IMR-90 (cell line): ENCODE data around the gene ACAT2. TPM values are rescaled to one million over a fixed set of nuclear protein-coding genes. Genes with fewer than 3 reads are reported as not detected.

Experiments
- ATAC-seq: fragments of 200-7000 bp; cut with Tn5 transposase; 2 replicates; pipeline ENCODE4 v1.9.1; 2020; ENCODE audit warnings: low read depth, mild to moderate bottlenecking, moderate library complexity
- BruUV-seq: library from RNA; stranded (reverse); fragments of 400-500 nt; replicated peaks from 2 replicates; lab custom pipeline; 2021; lab: Mats Ljungman, UMichigan
- CTCF ChIA-PET: fragments of 300-600 bp; formaldehyde crosslinking; extraction: SDS; loops from one replicate; lab custom pipeline; 2021; ENCODE audit warnings: antibody characterized with exemption; lab: Yijun Ruan, JAX
- POLR2A ChIA-PET: fragments of 300-600 bp; sonication (Branson Sonifier 250); formaldehyde crosslinking; loops from one replicate; lab custom pipeline; 2022; ENCODE audit warnings: antibody characterized with exemption; ENCODE audit not compliant: unreplicated experiment; lab: Charles Lee
- DNase-seq: peaks from one replicate; pipeline ENCODE4 v3.0.0; 2013
- H2AFZ ChIP-seq: replicated peaks from 2 replicates; pipeline ENCODE3; 2013; ENCODE audit warnings: low read length, mild to moderate bottlenecking; ENCODE audit not compliant: poor library complexity
- H2AK5ac ChIP-seq: 2 replicates; pipeline ENCODE4 v1.6.1; 2013; ENCODE audit warnings: low read depth, low read length, inconsistent platforms
- H2AK9ac ChIP-seq: replicated peaks from 2 replicates; pipeline ENCODE3; 2013; ENCODE audit warnings: mild to moderate bottlenecking, low read depth, low read length, moderate library complexity; ENCODE audit not compliant: poor library complexity
- H2BK120ac ChIP-seq: 2 replicates; pipeline ENCODE4 v1.6.1; 2013; ENCODE audit warnings: low read depth, low read length, inconsistent platforms
- H2BK15ac ChIP-seq: 3 replicates; pipeline ENCODE4 v1.6.1; 2013; ENCODE audit warnings: low read depth, low read length, inconsistent platforms
- H2BK20ac ChIP-seq: 2 replicates; pipeline ENCODE4 v1.6.1; 2013; ENCODE audit warnings: low read depth, mild to moderate bottlenecking, inconsistent platforms, low read length, moderate library complexity
- H2BK5ac ChIP-seq: 2 replicates; pipeline ENCODE4 v1.6.1; 2013; ENCODE audit warnings: mild to moderate bottlenecking, low read depth, low read length, inconsistent platforms; ENCODE audit not compliant: poor library complexity, severe bottlenecking
- H3K14ac ChIP-seq: replicated peaks from 2 replicates; pipeline ENCODE4 v1.6.1; 2013; ENCODE audit warnings: low read depth, low read length, inconsistent platforms
- H3K18ac ChIP-seq: 2 replicates; pipeline ENCODE4 v1.6.1; 2013; ENCODE audit warnings: low read depth, low read length, control low read depth
- H3K23ac ChIP-seq: 2 replicates; pipeline ENCODE4 v1.6.1; 2013; ENCODE audit warnings: low read depth, low read length, inconsistent platforms
- H3K27ac ChIP-seq: 2 replicates; pipeline ENCODE4 v1.5.1; 2013; ENCODE audit warnings: mild to moderate bottlenecking, control low read depth, low read length; ENCODE audit not compliant: insufficient read depth
- H3K27me3 ChIP-seq: 2 replicates; pipeline ENCODE4 v1.6.1; 2013; ENCODE audit warnings: low read length; ENCODE audit not compliant: control insufficient read depth, insufficient read depth
- H3K36me3 ChIP-seq: 2 replicates; pipeline ENCODE4 v1.6.1; 2013; ENCODE audit warnings: low read length, mixed read lengths; ENCODE audit not compliant: control insufficient read depth, insufficient read depth
- H3K4ac ChIP-seq: 2 replicates; pipeline ENCODE4 v1.6.1; 2013; ENCODE audit warnings: low read depth, low read length, inconsistent platforms
- H3K4me1 ChIP-seq: 2 replicates; pipeline ENCODE4 v1.6.1; 2013; ENCODE audit warnings: low read length, mixed read lengths; ENCODE audit not compliant: control insufficient read depth, insufficient read depth
- H3K4me2 ChIP-seq: 2 replicates; pipeline ENCODE4 v1.6.1; 2013; ENCODE audit warnings: low read depth, mild to moderate bottlenecking, control low read depth, low read length, moderate library complexity
- H3K4me3 ChIP-seq: 2 replicates; pipeline ENCODE4 v1.5.1; 2013; ENCODE audit warnings: low read depth, mild to moderate bottlenecking, control low read depth, low read length, moderate library complexity; ENCODE audit not compliant: insufficient read depth
- H3K56ac ChIP-seq: 2 replicates; pipeline ENCODE4 v1.6.1; 2013; ENCODE audit warnings: low read length, inconsistent platforms; ENCODE audit not compliant: insufficient read depth; ENCODE audit errors: extremely low read depth
- H3K79me1 ChIP-seq, 2 experiments: 2 replicates each; pipeline ENCODE4 v1.6.1; 2013; ENCODE audit warnings: low read length in 2 of 2, inconsistent platforms in 1 of 2, low read depth in 1 of 2
- H3K9ac ChIP-seq: 2 replicates; pipeline ENCODE4 v1.6.1; 2013; ENCODE audit warnings: low read depth, low read length, control low read depth
- H3K9me1 ChIP-seq: 2 replicates; pipeline ENCODE4 v1.6.1; 2013; ENCODE audit warnings: low read length, inconsistent platforms; ENCODE audit not compliant: insufficient read depth
- H3K9me3 ChIP-seq: 2 replicates; pipeline ENCODE4 v1.6.1; 2013; ENCODE audit warnings: low read length; ENCODE audit not compliant: control insufficient read depth, insufficient read depth
- H4K20me1 ChIP-seq: 2 replicates; pipeline ENCODE4 v1.6.1; 2013; ENCODE audit warnings: low read length, inconsistent platforms; ENCODE audit not compliant: insufficient read depth
- H4K5ac ChIP-seq: 2 replicates; pipeline ENCODE4 v1.6.1; 2013; ENCODE audit warnings: mild to moderate bottlenecking, low read depth, low read length, control low read depth
- H4K8ac ChIP-seq, 2 experiments: 2 replicates each; pipeline ENCODE4 v1.6.1; 2013; ENCODE audit warnings: low read depth in 2 of 2, low read length in 2 of 2, control low read depth in 1 of 2, inconsistent platforms in 1 of 2
- H4K91ac ChIP-seq: 2 replicates; pipeline ENCODE4 v1.6.1; 2013; ENCODE audit warnings: low read depth, low read length, inconsistent platforms; ENCODE audit not compliant: insufficient read depth
- BHLHE40 ChIP-seq: fragments of 150-350 bp; IDR thresholded peaks from 2 replicates; pipeline ENCODE4 v1.6.1; 2016; ENCODE audit warnings: mild to moderate bottlenecking, low read depth, low read length
- CEBPB ChIP-seq: IDR thresholded peaks from 2 replicates; pipeline ENCODE4 v1.6.1; 2012; ENCODE audit warnings: low read depth, low read length, improper control_type of control experiment
- CHD1 ChIP-seq: IDR thresholded peaks from 2 replicates; pipeline ENCODE4 v1.6.1; 2012; ENCODE audit warnings: low read depth, low read length, improper control_type of control experiment
- CTCF ChIP-seq: conservative IDR thresholded peaks from 2 replicates; pipeline ENCODE4 v1.5.1; 2012; ENCODE audit warnings: mild to moderate bottlenecking, low read depth, low read length, improper control_type of control experiment
- FOS ChIP-seq: fragments of 150-350 bp; IDR thresholded peaks from 2 replicates; pipeline ENCODE4 v1.6.1; 2016; ENCODE audit warnings: low read depth, low read length
- MAFK ChIP-seq: IDR thresholded peaks from 2 replicates; pipeline ENCODE4 v1.6.1; 2012; ENCODE audit warnings: low read depth, low read length, improper control_type of control experiment
- MAZ ChIP-seq: IDR thresholded peaks from 2 replicates; pipeline ENCODE4 v1.6.1; 2012; ENCODE audit warnings: low read depth, mild to moderate bottlenecking, low read length, improper control_type of control experiment, moderate library complexity, borderline replicate concordance
- MXI1 ChIP-seq: IDR thresholded peaks from 2 replicates; pipeline ENCODE4 v1.6.1; 2012; ENCODE audit warnings: low read depth, mild to moderate bottlenecking, low read length, moderate library complexity, borderline replicate concordance
- NFE2L2 ChIP-seq: fragments of 150-350 bp; IDR thresholded peaks from 2 replicates; pipeline ENCODE4 v1.6.1; 2016; ENCODE audit warnings: low read depth, mild to moderate bottlenecking, low read length
- POLR2A ChIP-seq: IDR thresholded peaks from 2 replicates; pipeline ENCODE4 v1.6.1; 2012; ENCODE audit warnings: mild to moderate bottlenecking, low read depth, low read length
- RAD21 ChIP-seq: IDR thresholded peaks from 2 replicates; pipeline ENCODE4 v1.6.1; 2012; ENCODE audit warnings: low read length, improper control_type of control experiment
- RCOR1 ChIP-seq: IDR thresholded peaks from 2 replicates; pipeline ENCODE4 v1.6.1; 2012; ENCODE audit warnings: mild to moderate bottlenecking, low read length, improper control_type of control experiment; ENCODE audit not compliant: insufficient replicate concordance
- RFX5 ChIP-seq: IDR thresholded peaks from 2 replicates; pipeline ENCODE4 v1.8.0; 2012; ENCODE audit warnings: low read depth, mild to moderate bottlenecking, low read length, moderate library complexity
- SMC3 ChIP-seq: fragments of 150-350 bp; IDR thresholded peaks from 2 replicates; pipeline ENCODE4 v1.6.1; 2016; ENCODE audit warnings: low read depth, mild to moderate bottlenecking, antibody characterized with exemption, low read length, moderate library complexity
- USF2 ChIP-seq: fragments of 150-350 bp; IDR thresholded peaks from 2 replicates; pipeline ENCODE4 v1.6.1; 2017; ENCODE audit warnings: mild to moderate bottlenecking, antibody characterized with exemption, low read length, low read depth
- WGBS, 2 experiments: methylation state at CpG; one replicate each; pipeline versions ENCODE4 v1.1.5 to v1.1.7; 2013; ENCODE audit warnings: missing lambda C conversion rate in 2 of 2; ENCODE audit not compliant: insufficient read length in 1 of 2; ENCODE audit errors: extremely low coverage in 2 of 2; 5-methylcytosine and 5-hydroxymethylcytosine counted together
- dilution Hi-C: fragments of 300-500 bp; cut with HindIII; formaldehyde crosslinking; loops from one replicate; pipeline ENCODE4 v1.14.3; 2018; ENCODE audit warnings: low sequenced_read_pairs; ENCODE audit not compliant: unreplicated experiment
- in situ Hi-C: fragments of 300-500 bp; cut with MboI; formaldehyde crosslinking; loops from 3 replicates; pipeline ENCODE4 v1.14.3; 2019; ENCODE audit warnings: low sequenced_read_pairs, inconsistent platforms, mixed read lengths
- intact Hi-C: fragments of 100-400 bp; cut with micrococcal nuclease; formaldehyde crosslinking; loops from 2 replicates; pipeline ENCODE4 v1.10.0; 2022
- polyA plus RNA-seq, 3 experiments: library from polyadenylated mRNA; depleted of rRNA; stranded (reverse); fragments of >200 nt; gene quantifications; 2 replicates each; pipeline ENCODE4 v1.2.3, GENCODE V29; 2012; ENCODE audit warnings: low replicate concordance in 1 of 3
- total RNA-seq: library from RNA; depleted of rRNA; stranded (reverse); fragments of >200 nt; gene quantifications from 2 replicates; pipeline ENCODE4 v1.2.3, GENCODE V29; 2012
- TF ChIP-seq, protein P1 (sequence below): fragments of 150-350 bp; IDR thresholded peaks from 2 replicates; pipeline ENCODE4 v1.6.1; 2016; ENCODE audit warnings: low read depth, mild to moderate bottlenecking, low read length, moderate library complexity, borderline replicate concordance

The ACAT2 gene
- total and polyA plus RNA-seq, 2 of the 4 experiments (the other 2 are of a cell fraction): 30.5 to 45.2 TPM

DNA sequence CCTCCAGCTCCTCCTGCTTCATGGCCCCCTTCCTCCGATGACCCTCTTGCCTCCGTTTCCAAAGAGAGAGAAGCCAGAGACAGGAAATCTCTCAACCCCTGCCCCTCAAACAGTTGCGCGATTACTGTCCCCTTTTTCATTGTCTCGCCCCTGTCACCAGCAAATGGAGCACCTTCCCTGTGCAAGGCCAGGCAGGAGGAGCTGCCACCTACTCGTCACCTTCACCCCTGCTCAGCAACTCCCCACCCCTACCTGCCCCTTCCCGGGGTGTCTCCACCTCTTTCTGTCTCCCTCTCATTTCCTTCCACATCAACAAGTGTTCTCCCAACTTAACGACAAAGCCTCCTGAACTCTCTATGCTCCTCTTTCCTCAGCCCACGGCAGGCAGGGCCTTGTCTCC is 51.9 kb downstream of the ACAT2 start:
- POLR2A ChIA-PET: no interaction called here
- no peak for ATAC-seq
- H2AK9ac ChIP-seq: no peak overlapping the region

More for the DNA sequence above, 51.9 kb downstream of the ACAT2 start:
- no peak overlapping the region for H2BK5ac ChIP-seq
- no peak overlapping the region for H2AFZ ChIP-seq
- H3K36me3 ChIP-seq: no peaks in the 10 kb centered on the region
- no peak for DNase-seq
- H4K8ac ChIP-seq: no peak overlapping the region
- H2BK20ac ChIP-seq: no peak overlapping the region
- H3K23ac ChIP-seq: no peak overlapping the region
- no peak overlapping the region for H3K14ac ChIP-seq
- H4K20me1 ChIP-seq: no peaks in the 10 kb centered on the region
- CTCF ChIA-PET: no interaction called here
- H2BK120ac ChIP-seq: no peak overlapping the region
- H3K27ac ChIP-seq: no peak overlapping the region
- no peaks in the 10 kb centered on the region for H3K9me3 ChIP-seq
- TF ChIP-seq USF2 (no peak), CHD1 (no peak), BHLHE40 (no peak), POLR2A (no peak), MXI1 (no peak), RAD21 (no peak), RFX5 (no peak), NFE2L2 (no peak), CTCF (no peak), MAFK (no peak), FOS (no peak), RCOR1 (no peak), SMC3 (no peak), CEBPB (no peak), MAZ (no peak)
- TF ChIP-seq, protein P1, sequence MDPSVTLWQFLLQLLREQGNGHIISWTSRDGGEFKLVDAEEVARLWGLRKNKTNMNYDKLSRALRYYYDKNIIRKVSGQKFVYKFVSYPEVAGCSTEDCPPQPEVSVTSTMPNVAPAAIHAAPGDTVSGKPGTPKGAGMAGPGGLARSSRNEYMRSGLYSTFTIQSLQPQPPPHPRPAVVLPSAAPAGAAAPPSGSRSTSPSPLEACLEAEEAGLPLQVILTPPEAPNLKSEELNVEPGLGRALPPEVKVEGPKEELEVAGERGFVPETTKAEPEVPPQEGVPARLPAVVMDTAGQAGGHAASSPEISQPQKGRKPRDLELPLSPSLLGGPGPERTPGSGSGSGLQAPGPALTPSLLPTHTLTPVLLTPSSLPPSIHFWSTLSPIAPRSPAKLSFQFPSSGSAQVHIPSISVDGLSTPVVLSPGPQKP: no peak
- H3K79me1 ChIP-seq: no peaks in the 10 kb centered on the region
- no peak overlapping the region for H3K18ac ChIP-seq
- H4K5ac ChIP-seq: no peak overlapping the region
- H4K91ac ChIP-seq: no peak overlapping the region
- H3K56ac ChIP-seq: no peak overlapping the region
- no peaks in the 10 kb centered on the region for H3K9me1 ChIP-seq
- no peak overlapping the region for H3K9ac ChIP-seq
- H2AK5ac ChIP-seq: no peak overlapping the region
- no peak overlapping the region for H2BK15ac ChIP-seq
- no peak overlapping the region for H3K4ac ChIP-seq
- WGBS, 2 experiments: 73% methylated on average over 4 of the region's 9 CpGs; no CpG with 5 or more reads in 1 of the 2 experiments
- H3K4me2 ChIP-seq: no peak overlapping the region
- dilution Hi-C loops: no loop called here
- peaks cover 21% of the 10 kb centered on the region for H3K27me3 ChIP-seq
- in situ Hi-C loops: loop anchor here (25.0 kb wide), 1 partner anchor 626 kb away; no protein-coding TSS in a partner anchor
- BruUV-seq: no TSS peak
- H3K4me1 ChIP-seq: no peaks in the 10 kb centered on the region
- intact Hi-C loops: no loop called here
- H3K4me3 ChIP-seq: no peak overlapping the region
